Left colon (tissue), 2 donors: ENCODE results near the gene FBXL15. TPM values are rescaled to one million over a fixed set of nuclear protein-coding genes. Genes with fewer than 3 reads are reported as not detected.

Source experiments
- ATAC-seq: fragments of 200-7000 bp; cut with Tn5 transposase; one replicate; pipeline ENCODE4 v1.9.1; 2020; ENCODE audit warnings: mild to moderate bottlenecking, moderate library complexity
- DNase-seq, 2 donors: peaks; one replicate each; pipeline ENCODE4 v3.0.0-alpha.2; 2020
- intact Hi-C, 2 donors: fragments of 100-400 bp; cut with DNase I in 1 of 2; cut with micrococcal nuclease in 1 of 2; formaldehyde crosslinking; loops; one replicate each; pipeline versions ENCODE4 v1.11.2 to v1.14.0; 2022; cut with DNase I, micrococcal nuclease
- microRNA-seq, 2 donors: library from miRNA; unstranded; fragments of <30 nt; microRNA quantifications; one replicate each; pipeline versions ENCODE4 v1.1.0 to v1.2.0, GENCODE V29; 2020
- total RNA-seq, 2 donors: library from RNA; stranded (reverse); fragmentation: NEBNext Ultra II Directional; extraction: Animal tissue kit (Norgen Biotek cat#: 25700); gene quantifications; one replicate each; pipeline ENCODE4 v1.2.1, GENCODE V29; 2021
- donor health status: DM: no; HTN: no; CAD: no.
- donor health status: DM: yes; HTN: yes; CAD: no.

The FBXL15 gene
- total RNA-seq, 2 donors from 2014 or later, result 22.5 to 27.8 TPM

GRCh38 chr10:102467971-102468438, 47.4 kb downstream of the FBXL15 start:
- ATAC-seq (peak; percentile 66), DNase-seq (peak; percentile 56 to 76)
- intact Hi-C loops, result no loop called here

- intact Hi-C loops, result no loop called here
- DNase-seq (no peak), ATAC-seq (no peak)
Observed at GRCh38 chr10:102468683-102469082, 48.0 kb downstream of the FBXL15 start.

GRCh38 chr10:102470579-102471546, 50.2 kb downstream of the FBXL15 start:
- intact Hi-C loops, result no loop called here
- DNase-seq, result no peak
- ATAC-seq, result no peak

Small RNAs within 50 kb of the gene (microRNA-seq; reads per million reads assigned to microRNA genes)
- gene MIR146B, result 3,365 to 3,432 reads per million in 2 donors

Other genes with a start within 250 kb of the FBXL15 start
- gene ELOVL3, start 194.5 kb upstream of the FBXL15 start, total RNA-seq, result not detected
- gene PITX3, start 179.3 kb upstream of the FBXL15 start, total RNA-seq, result not detected
- gene GBF1, start 175.3 kb upstream of the FBXL15 start, total RNA-seq, result 10 to 100 TPM; 52.3 to 64.3 TPM
- 10 to 100 TPM; 17.0 to 37.6 TPM for gene NFKB2, start 25.1 kb upstream of the FBXL15 start, total RNA-seq
- 10 to 100 TPM in 1 of 2 donors, 1 to 10 TPM in 1; 4.1 to 26.1 TPM for gene PSD, start 2.1 kb upstream of the FBXL15 start, total RNA-seq
- 10 to 100 TPM; 25.4 to 27.8 TPM for gene CUEDC2, start 11.7 kb downstream of the FBXL15 start, total RNA-seq
- gene C10orf95, start 30.7 kb downstream of the FBXL15 start, total RNA-seq, result 1 to 10 TPM; 2.1 to 2.2 TPM
- gene ACTR1A, start 81.9 kb downstream of the FBXL15 start, total RNA-seq, result 10 to 100 TPM; 78.8 to 79.6 TPM
- gene SUFU, start 83.1 kb downstream of the FBXL15 start, total RNA-seq, result 1 to 10 TPM; 8.0 to 9.3 TPM
- 10 to 100 TPM; 58.4 to 64.0 TPM for gene TRIM8, start 223.6 kb downstream of the FBXL15 start, total RNA-seq